HG03159 (cell line): ENCODE results near the gene AKAP8L.

Source experiments
- ATAC-seq: cut with Tn5 transposase; IDR thresholded peaks from one replicate; pipeline ENCODE4 v1.9.1; 2021; ENCODE audit warnings: mild to moderate bottlenecking, moderate library complexity; ENCODE audit not compliant: unreplicated experiment

The AKAP8L gene, protein sequence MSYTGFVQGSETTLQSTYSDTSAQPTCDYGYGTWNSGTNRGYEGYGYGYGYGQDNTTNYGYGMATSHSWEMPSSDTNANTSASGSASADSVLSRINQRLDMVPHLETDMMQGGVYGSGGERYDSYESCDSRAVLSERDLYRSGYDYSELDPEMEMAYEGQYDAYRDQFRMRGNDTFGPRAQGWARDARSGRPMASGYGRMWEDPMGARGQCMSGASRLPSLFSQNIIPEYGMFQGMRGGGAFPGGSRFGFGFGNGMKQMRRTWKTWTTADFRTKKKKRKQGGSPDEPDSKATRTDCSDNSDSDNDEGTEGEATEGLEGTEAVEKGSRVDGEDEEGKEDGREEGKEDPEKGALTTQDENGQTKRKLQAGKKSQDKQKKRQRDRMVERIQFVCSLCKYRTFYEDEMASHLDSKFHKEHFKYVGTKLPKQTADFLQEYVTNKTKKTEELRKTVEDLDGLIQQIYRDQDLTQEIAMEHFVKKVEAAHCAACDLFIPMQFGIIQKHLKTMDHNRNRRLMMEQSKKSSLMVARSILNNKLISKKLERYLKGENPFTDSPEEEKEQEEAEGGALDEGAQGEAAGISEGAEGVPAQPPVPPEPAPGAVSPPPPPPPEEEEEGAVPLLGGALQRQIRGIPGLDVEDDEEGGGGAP

DNA sequence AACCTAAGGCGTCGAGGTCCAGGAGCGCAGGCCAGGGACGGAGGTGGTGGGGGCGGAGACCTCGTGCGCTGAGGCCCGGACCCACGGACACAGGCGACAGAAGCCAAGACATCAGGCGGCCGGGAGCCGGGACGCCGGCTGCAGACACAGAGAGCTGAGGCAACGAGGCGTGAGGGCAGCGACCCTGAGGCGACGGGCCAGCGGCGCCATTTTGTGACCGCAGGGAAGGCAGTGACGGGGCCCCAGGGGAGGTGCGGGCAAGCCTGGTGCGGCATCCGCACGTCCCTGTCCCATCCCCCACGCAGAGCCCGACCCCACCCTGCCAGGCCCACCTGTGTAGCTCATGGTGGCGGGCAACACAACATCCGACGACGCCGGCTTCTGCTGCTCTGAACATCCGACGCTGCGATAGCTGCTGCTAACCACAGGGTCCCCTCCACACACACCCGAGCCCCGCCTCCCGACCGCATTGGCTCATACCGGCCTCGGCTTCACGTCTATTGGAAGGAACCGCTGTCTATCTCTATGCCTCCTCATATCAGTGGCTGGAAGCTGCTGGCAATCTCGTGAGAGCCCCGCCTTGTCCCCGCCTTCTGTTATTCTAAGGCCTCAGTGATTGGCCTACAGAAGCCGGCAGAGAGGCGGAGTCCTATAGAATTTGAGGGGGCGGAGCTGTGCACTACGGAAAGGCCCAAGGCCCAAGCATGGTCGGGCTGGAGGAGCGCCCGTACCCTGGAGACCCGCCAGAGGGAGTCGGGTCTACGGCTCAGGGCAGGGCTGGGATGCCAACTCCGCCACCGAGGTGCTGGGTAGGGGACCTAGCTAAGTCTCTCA, at the start of gene AKAP8L:
Gene AKAP8L (minus strand): TSS at position 410 of the 834 bp plus-strand sequence. CDS start 65 bp downstream, at position 345.
- peak; percentile 93 for ATAC-seq

DNA sequence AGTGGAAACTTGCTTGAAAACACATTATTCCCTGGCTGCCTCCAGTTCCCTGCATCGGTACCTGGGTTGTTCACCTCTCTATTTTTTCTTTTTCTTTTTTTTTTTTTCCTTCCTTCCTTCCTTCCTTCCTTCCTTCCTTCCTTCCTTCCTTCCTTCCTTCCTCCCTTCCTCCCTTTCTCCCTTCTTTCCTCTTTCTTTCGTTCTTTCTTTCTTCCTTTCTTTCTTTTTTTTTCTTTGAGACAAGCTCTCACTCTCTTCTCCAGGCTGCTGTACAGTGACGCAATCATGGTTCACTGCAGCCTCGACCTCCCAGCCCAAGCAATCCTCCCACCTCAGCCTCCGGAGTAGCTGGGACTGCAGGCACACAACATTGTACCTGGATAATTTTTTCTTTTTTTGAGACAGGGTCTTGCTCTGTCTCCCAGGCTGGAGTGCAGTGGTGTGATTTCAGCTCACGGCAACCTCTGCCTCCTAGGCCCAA, 49.0 kb upstream of the AKAP8L start:
- no peak for ATAC-seq

- no peak for ATAC-seq
Measured at GRCh38 chr19:15466851-15467733, 48.3 kb upstream of the AKAP8L start.

GRCh38 chr19:15464394-15465385, 45.9 kb upstream of the AKAP8L start, which contains the start of gene RASAL3:
TSS of gene RASAL3 (minus strand) at chr19:15464544. CDS start at chr19:15464358, 186 bp downstream.
- ATAC-seq = no peak

GRCh38 chr19:15463861-15464371, 45.1 kb upstream of the AKAP8L start:
- ATAC-seq = peak; percentile 42

DNA sequence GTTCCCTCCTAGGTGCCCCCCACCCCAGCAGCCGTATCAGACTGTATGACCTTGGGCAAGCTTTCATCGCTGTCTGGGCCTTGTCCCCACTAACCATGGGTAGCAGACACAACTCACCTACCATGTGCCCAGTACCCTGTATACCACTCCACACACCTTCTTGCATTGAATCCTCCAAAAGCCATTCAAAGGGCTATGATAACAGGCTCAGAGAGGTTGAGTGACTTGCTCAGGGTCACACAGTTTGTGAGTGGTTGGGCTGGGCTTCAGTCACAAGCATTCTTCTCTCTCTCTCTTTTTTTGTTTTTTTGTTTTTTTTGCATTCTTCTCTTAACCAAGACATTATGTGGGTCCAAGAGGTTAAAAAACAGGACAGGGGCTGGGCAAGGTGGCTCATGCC, 42.9 kb upstream of the AKAP8L start:
- ATAC-seq = no peak

GRCh38 chr19:15457701-15458484, 39.1 kb upstream of the AKAP8L start:
- no peak for ATAC-seq

GRCh38 chr19:15456871-15457700, 38.3 kb upstream of the AKAP8L start:
- ATAC-seq = no peak

DNA sequence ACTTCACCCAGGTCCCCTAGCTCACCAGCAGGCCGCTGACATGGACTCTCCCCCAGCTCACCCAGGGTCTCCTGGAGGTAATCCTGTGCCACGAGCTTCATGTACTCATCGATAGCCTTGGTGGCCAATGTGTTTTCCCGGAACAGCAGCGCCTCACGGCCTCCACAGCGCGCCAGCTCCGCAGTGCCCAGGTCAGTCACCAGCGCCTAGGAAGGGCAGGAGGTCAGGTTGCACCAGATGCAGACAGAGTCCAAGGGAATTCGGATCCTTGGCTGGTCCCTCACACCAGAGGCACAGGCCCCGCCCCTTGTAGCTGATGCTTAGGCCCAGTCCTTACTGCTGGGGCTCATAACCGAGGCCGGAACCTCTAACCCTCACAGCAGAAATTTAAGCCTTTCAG, 37.7 kb upstream of the AKAP8L start:
- no peak for ATAC-seq

DNA sequence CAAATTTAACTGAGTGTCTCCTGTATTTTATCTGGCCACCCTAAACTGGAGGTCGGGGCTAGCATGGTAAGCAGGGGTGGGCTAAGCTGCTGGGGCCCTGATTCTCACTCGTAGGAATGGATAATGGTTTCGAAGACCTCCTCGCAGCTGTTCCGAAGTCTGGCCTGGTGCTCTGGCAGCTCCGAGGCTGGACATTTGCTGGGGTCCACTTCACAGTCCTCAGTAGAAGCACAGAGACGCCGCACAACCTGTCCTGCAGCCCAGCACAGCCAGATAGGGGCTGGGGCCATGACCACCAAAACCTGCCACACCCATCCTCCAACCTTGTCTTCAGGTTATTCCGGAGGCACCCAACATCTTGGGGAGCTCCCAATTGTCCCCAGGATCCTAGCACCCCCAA, 37.2 kb upstream of the AKAP8L start:
- no peak for ATAC-seq

GRCh38 chr19:15453906-15454860, 35.4 kb upstream of the AKAP8L start:
- no peak for ATAC-seq

- ATAC-seq = no peak
Measured at GRCh38 chr19:15453091-15453578, 34.3 kb upstream of the AKAP8L start.

DNA sequence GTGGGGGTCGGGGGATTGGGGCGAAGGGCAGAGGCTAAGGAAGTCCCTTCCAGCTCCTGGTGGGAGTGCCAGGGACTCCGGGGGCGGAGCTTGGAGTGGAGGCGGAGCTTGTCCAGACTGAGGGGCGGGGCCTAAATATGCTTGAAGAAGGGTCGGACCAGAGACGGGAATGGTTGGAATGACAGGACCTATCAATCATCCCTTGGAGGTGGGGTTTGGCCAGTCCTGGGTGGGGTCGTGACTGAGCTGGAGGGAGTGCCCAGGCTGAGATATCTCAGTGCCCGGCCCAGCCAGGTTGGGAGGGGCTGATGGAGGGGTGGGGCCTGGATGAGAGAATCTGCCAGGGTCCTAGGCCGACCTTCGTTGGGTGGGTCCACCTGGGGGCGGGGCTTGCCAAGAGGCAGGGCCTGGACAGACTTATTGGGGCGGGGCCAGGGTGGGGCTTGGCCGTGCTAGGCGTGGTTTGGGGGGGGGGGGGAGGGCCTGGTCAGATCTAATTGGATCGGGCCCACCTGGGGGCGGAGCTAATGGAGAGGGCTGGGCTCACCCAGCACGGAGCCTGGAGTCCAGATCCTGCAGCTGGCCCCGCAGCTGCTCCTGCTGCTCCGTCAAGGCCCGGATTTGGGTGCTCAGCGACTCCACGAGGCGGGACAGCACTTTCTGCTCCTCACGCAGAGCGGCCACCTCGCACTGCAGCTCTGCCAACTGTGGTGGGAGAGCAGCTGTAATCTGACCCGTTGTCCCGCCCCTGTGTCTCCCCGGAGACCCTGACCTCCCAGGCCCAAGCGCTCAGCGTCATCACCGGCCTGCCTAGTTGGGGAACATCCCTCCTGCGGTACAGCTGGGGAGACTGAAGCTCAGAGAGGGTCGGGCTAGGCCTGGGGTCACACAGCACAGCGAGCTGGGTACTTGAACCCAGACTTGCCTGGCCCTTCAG, 33.6 kb upstream of the AKAP8L start:
- no peak for ATAC-seq

GRCh38 chr19:15450528-15450890, 31.7 kb upstream of the AKAP8L start:
- no peak for ATAC-seq
